NCI-H2196 treated with DMSO at 0.1 percent for 48 hours (cell line): ENCODE measurements around the gene PSEN2.

Experiments used
- DNase-seq: peaks from one replicate; lab custom pipeline; 2025; ENCODE audit not compliant: unreplicated experiment; lab: John Stamatoyannopoulos, UW

The PSEN2 gene

GRCh38 chr1:226884966-226885820 is 14.8 kb downstream of the PSEN2 start:
- DNase-seq, result no peak

DNA sequence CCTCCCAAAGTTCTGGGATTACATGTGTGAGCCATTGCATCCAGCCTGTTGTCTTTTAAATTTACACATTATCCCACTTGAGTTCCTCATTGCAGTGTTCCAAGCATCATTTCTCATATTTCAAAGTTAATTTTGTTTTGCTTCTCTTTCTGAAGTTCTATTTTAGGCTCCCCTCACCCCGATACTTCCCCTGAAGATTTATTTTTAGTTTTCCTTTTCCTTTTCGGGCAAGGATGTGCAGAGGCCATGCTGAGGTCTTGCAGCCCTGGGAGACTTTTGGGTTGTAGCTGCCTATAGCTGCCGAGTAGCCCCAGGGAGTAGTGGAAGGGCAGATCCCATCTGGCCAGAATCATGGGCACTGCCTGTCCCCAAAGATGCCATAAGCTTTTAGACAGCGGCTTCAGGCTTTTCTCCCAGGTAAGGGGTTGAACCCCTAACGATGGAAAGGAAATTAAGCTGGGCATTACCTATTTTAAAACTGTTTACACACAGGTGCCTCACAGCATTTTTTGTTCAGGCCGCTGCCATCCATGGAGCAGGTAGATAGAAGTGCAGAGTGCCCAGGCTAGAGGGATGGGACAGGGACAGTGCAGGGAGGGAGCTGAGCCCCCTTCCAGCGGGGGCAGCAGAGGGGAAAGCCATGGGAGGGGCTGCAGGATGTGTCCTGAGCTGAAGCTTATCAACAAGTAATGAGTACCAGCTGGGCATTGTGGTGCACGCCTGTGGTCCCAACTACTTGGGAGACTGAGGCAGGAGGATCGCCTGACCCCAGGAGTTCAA is 15.9 kb downstream of the PSEN2 start:
- DNase-seq, result no peak

GRCh38 chr1:226887006-226887405 is 16.6 kb downstream of the PSEN2 start:
- no peak for DNase-seq

- DNase-seq, result no peak
Observed at GRCh38 chr1:226888021-226888420, 17.6 kb downstream of the PSEN2 start.

DNA sequence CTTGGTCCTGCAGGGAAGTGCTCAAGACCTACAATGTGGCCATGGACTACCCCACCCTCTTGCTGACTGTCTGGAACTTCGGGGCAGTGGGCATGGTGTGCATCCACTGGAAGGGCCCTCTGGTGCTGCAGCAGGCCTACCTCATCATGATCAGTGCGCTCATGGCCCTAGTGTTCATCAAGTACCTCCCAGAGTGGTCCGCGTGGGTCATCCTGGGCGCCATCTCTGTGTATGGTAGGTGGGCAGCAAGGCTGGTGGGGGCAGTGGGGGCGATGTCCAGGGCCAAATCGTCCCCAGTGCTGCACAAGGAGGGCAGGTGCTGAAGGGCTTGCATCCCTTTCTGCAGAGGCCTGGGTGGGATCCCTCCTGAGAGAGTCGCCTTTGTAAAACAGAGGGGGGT is 18.4 kb downstream of the PSEN2 start:
- DNase-seq, result no peak

DNA sequence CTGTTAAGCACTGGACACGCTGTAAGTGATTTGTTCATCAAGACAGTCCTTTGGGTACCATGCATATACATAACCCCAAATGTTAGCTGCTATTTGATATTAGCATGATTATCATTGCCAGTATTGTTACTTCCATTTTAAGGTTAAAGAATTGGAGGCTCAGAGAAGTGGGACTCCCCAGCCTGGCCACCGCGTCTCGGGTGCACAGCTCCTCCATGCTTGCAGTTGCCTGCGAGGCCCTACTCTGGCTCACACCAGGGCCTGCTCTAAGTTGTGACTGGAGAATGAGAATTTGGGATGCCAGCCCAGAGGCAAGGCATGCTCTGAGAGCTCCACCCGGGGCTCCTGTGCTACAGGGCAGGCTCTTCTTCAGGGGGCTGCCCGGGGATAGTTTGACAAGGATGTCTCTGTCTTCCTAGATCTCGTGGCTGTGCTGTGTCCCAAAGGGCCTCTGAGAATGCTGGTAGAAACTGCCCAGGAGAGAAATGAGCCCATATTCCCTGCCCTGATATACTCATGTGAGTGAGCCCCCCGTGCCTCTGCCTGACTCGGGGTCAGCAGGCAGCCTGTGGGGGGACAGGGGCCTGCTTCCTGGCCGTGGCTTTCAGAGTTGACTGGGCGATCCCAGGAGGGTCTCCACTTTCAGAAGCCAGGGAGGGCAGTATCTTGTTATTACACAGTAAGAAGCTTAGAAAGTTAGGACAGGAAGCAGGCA is 19.4 kb downstream of the PSEN2 start:
- DNase-seq, result no peak

DNA sequence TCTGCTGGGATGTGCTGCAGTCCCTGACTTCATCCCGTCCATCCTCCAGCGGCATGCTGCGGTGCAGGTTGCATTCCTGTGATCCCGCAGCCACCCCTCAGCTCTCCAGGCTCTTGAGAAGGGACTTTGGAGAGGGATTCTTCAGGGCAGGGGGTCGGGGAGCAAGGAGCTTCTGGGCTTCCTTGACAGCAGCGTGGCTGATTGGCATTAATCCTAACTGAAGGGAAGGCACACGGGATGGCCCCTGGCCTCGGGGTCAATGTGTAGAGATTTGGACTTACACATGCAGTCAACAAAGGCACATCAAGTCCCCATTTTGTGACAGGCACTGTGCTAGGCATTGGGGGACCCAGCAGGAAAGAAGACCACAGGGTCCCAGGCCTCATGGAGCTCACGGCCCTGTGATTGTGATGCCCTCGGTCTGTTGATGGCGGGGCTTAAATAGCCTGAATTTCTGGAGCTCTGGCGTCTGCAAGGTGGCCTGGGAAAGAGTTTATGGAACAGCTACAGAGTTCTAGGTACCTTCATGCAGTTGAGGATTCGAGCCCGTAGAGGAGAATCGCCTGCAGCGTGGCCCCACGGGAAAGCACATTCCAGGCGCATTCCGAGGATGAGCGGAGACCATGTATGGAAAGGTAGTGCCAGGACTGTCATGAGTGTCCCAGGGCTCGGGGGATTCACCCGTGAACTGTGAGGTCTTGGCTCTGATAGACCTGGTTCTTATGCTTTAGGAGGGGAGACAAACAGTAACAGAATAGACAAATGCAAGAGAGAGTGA is 20.1 kb downstream of the PSEN2 start:
- DNase-seq, result no peak

DNA sequence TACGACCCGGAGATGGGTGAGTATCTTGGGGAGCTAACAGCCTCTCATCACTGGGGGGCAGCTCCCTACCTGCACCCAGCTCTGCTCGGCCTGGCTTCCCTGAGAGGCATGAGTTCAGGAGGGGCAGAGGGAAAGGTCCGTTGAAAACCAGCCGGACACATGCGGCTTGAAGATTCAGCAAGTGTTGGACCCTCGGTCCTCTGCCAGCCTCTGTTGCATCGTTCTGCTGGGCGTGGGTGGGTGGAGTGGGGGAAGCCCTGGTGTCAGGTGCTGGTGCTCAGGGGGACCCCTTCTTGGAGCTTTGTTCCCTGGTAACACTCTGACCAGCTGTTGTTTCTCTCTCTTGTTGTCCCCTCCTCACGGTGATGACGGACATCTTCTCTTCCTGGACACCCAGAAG is 20.9 kb downstream of the PSEN2 start:
- DNase-seq, result no peak

DNA sequence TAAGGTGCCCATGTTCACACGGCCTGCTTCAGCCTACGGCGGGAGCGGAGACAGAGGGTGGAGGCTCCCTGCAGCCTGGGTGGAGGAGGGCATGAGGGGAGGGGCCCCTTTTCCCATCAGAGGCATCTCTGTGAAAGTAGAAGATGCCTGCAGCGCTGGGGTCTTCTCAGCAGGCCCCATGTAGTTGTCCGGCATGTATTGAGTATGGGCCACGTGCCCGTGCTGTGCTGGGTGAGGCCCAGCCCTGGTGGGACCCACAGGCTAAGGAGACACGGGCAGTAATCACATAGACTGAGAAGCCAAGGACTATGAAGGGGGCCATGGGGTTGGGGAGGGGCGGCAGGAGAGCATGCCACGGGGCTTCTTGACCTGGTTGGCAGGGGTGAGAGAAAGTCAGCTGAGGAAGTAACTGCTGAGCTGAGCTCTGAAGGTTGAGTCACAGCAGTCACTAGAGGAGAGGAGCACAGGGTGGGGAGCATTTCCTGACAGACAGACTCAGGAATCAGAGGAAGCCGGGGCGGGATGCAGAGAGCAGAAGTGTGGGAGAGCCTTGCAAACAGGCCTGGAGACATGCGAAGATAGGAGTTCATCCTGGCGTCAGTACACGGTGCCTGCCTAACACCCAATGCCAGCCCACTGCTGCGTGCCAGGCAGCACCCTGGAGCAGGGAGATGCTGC is 21.6 kb downstream of the PSEN2 start:
- no peak for DNase-seq

- DNase-seq, result no peak
Observed at GRCh38 chr1:226892524-226892875, 22.1 kb downstream of the PSEN2 start.

DNA sequence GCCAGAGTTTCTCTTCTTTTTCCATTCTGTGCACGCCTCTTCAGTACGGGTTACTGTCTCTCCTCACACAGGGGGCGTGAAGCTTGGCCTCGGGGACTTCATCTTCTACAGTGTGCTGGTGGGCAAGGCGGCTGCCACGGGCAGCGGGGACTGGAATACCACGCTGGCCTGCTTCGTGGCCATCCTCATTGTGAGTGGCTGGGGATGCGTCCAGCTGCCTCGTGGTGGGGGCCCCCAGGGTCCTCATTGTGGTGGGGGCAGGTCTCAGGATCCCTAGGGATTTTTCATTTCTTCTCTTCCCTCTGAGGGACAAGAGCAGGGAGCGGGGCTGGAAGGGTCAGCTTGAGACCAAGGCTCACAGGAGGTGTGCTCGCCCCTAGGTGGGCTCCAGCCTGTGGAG is 23.5 kb downstream of the PSEN2 start:
- DNase-seq, result no peak

DNA sequence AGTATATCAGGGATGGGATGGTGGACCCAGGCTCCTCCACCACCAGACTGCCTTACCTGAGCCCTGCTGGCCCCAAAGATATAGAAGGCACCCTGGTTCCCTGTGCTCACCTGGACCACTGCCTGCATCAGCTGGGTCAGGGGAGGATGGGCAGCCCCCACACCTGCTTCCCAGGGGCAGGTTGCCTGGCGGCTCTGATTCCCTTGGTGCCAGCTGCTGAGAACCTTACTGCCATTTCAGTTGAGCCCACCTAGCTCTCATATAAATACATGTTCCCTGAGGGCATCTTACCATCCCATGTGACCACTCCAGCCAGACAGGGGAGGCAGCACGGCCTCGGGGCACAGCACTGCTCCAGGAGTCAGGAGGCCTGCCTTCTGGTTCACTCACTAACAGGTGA is 24.4 kb downstream of the PSEN2 start:
- no peak for DNase-seq

- no peak for DNase-seq
Observed at GRCh38 chr1:226895644-226896043, 25.2 kb downstream of the PSEN2 start.

DNA sequence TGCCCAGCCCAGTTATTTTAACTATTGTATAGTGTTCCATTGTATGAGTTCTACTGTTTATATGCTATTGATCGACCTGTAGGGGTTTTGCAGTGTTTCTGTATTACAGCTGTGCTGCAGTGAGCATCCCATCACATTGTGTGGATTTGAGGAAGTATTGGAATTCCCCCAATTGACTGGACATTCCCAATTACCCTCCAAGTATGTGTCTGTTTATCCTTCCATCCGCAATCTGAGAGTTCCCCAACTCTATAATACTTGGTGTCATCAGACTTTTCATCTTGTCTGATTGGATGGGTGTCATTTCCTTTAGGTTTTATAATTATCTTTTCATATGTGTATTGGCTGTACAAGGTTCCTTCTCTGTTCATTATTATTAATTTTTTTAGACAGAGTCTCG is 27.8 kb downstream of the PSEN2 start:
- no peak for DNase-seq

DNA sequence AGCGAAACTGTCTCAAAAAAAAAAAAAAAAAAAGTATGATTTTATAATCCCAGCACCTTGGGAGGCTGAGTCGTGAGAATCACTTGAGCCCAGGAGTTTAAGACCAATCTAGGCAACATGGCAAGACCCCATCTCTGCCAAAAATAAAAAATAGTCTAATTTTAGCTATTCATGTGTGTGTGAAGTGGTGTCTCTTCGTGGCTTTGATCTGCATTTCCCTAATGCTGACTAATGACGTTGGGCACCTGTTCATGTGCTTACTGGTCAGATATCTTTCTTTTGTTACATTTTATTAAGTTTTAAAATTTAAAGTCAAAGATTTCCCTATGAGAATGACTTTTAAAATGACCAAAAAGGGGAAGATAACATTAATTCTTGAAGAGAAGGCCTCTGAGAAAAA is 31.0 kb downstream of the PSEN2 start:
- DNase-seq, result no peak

- DNase-seq, result no peak
Observed at GRCh38 chr1:226902601-226903000, 32.2 kb downstream of the PSEN2 start.

- no peak for DNase-seq
Observed at GRCh38 chr1:226903819-226904716, 33.7 kb downstream of the PSEN2 start.

DNA sequence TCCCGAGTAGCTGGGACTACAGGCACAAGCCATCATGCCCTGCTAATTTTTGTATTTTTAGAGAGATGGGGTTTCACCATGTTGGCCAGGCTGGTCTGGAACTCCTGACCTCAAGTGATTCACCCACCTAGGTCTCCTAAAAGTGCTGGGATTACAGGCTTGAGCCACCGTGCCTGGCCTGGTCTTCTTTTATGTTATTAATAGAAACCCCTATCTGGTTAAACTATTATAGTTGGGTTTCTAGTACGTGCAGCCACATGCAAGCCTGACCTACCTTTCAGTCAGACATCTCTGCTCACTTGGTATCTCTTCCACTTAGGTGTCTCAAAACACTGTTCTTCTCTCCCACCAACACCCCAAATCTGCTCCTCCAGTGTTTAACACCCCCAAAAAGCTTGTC is 34.4 kb downstream of the PSEN2 start:
- DNase-seq, result no peak

DNA sequence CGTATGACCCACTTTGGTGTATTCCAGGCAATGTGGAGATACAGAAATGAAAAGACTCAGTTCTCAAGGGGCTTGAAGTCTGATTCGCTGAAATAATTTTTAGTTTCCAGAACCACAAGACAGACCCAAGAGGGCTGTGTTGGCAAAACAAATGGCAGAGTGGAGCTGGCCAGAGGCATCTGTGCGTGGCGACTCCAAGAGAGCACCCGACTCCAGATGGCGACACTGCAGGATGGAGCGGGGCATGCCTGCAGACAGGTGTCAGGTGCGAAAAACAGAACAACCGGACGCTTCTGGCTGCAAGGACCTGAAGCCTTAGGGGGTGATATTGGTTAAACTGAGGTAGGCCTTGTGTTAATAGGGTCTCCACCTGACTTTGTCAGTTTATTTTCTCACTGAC is 38.0 kb downstream of the PSEN2 start:
- DNase-seq, result no peak

- DNase-seq, result no peak
Observed at GRCh38 chr1:226908913-226909312, 38.5 kb downstream of the PSEN2 start.
